ENCODE data around the gene GNA15. TPM values are rescaled to one million over a fixed set of nuclear protein-coding genes. Genes with fewer than 3 reads are reported as not detected.

The GNA15 gene
- total RNA-seq, 2 donors from 2014 or later = not detected

DNA sequence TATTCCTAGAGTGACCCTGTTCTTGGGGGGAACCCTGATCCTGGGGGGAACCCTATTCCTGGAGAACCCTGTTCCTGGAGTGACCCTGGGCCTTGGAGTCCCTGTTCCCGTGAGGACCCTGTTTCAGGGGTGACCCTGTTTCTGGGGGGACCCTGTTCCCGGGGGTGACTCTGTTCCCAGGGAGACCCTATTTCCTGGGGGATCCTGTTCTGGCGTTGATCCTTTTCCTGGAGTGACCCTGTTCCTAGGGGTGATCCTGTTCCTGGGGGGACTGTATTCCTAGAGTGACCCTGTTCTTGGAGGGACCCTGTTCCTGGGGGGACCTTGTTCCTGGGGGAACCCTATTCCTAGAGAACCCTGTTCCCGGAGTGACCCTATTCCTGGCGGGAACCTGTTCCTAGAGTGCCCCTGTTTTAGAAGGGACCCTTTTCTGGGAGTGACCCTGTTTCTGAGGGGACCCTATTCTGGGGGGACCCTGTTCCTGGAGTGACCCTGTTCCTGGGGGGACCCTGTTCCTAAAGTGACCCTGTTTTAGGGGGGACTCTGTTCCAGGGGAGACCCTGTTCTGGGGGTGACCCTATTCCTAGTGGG, 15.0 kb downstream of the GNA15 start:
- Histone ChIP-seq H3K9ac (ENCODE audit: extremely low read depth, low read length, poor library complexity, severe bottlenecking) (no peak overlapping the region), H3K4me1 (ENCODE audit: control insufficient read depth, insufficient read depth, low read length) (no peaks in the 10 kb centered on the region), H3K27ac (ENCODE audit: low read depth, low read length) (no peak overlapping the region), H3K27me3 (ENCODE audit: control insufficient read depth, insufficient read depth, low read length, poor library complexity, severe bottlenecking) (no peaks in the 10 kb centered on the region), H3K9me3 (ENCODE audit: control insufficient read depth, low read length) (no peaks in the 10 kb centered on the region), H3K36me3 (ENCODE audit: control insufficient read depth, insufficient read depth, low read length) (no peaks in the 10 kb centered on the region), H3K4me3 (ENCODE audit: low read length) (no peak overlapping the region)
- no peak overlapping the region for H3K27ac Mint-ChIP-seq
- H3K4me3 Mint-ChIP-seq = no peak overlapping the region
- no peaks in the 10 kb centered on the region for H3K36me3 Mint-ChIP-seq (ENCODE audit: low read depth)
- WGBS, 2 experiments (ENCODE audit: insufficient coverage in 1 of 2, insufficient read length in 1 of 2) = 88 to 93% methylated on average over 3 to 5 of the region's 5 CpGs
- no peaks in the 10 kb centered on the region for H3K9me3 Mint-ChIP-seq
- H3K27me3 Mint-ChIP-seq (ENCODE audit: insufficient read depth) = no peaks in the 10 kb centered on the region
- TF ChIP-seq, protein P1, sequence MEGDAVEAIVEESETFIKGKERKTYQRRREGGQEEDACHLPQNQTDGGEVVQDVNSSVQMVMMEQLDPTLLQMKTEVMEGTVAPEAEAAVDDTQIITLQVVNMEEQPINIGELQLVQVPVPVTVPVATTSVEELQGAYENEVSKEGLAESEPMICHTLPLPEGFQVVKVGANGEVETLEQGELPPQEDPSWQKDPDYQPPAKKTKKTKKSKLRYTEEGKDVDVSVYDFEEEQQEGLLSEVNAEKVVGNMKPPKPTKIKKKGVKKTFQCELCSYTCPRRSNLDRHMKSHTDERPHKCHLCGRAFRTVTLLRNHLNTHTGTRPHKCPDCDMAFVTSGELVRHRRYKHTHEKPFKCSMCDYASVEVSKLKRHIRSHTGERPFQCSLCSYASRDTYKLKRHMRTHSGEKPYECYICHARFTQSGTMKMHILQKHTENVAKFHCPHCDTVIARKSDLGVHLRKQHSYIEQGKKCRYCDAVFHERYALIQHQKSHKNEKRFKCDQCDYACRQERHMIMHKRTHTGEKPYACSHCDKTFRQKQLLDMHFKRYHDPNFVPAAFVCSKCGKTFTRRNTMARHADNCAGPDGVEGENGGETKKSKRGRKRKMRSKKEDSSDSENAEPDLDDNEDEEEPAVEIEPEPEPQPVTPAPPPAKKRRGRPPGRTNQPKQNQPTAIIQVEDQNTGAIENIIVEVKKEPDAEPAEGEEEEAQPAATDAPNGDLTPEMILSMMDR (conservative IDR thresholded peaks at IDR 0.05) = no peak
- H3K4me1 Mint-ChIP-seq = no peaks in the 10 kb centered on the region
- no peak for DNase-seq

DNA sequence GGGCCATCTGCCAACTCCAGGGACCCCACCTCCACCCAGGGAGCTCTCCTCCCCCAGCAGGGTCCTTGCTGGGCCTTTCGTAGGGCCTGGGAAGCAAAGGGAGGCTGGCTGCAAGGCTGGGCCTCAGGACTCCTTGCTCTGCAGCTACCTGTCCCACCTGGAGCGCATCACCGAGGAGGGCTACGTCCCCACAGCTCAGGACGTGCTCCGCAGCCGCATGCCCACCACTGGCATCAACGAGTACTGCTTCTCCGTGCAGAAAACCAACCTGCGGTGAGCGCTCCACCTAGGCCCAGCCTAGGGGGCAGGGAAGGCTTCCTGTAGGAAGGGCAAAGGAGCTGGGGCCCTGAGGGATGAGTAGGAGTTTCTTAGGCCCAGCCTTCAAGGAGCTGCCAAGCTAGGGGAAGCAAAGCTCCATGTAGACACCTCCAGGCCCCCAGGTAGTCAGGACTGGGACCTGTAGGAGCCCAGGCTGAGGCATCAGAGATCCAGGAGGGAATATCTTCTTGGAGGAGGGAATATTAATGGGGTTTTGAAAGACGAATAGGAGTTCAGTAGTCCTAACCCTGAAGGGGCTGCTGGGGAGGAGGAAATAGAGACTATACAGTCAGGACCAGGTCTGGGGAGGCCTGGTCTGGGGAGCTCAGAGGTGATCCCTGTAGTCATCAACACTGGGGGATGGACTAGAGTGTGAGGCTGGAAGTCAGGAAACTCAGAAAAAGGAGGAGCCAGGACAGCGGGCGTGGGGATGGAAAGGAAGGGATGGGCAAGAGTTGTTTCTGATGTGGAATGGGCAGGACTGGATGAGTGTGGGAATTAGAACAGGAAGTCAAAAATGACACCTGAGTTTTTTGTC, 16.0 kb downstream of the GNA15 start:
- 70 to 74% methylated on average over 10 to 14 of the region's 14 CpGs for WGBS, 2 experiments (ENCODE audit: insufficient coverage in 1 of 2, insufficient read length in 1 of 2)
- Histone ChIP-seq H3K9ac (ENCODE audit: extremely low read depth, low read length, poor library complexity, severe bottlenecking) (no peak overlapping the region), H3K9me3 (ENCODE audit: control insufficient read depth, low read length) (no peaks in the 10 kb centered on the region), H3K36me3 (ENCODE audit: control insufficient read depth, insufficient read depth, low read length) (no peaks in the 10 kb centered on the region), H3K27ac (ENCODE audit: low read depth, low read length) (no peak overlapping the region), H3K27me3 (ENCODE audit: control insufficient read depth, insufficient read depth, low read length, poor library complexity, severe bottlenecking) (no peaks in the 10 kb centered on the region), H3K4me3 (ENCODE audit: low read length) (no peak overlapping the region), H3K4me1 (ENCODE audit: control insufficient read depth, insufficient read depth, low read length) (no peaks in the 10 kb centered on the region)
- Mint-ChIP-seq H3K27me3 (ENCODE audit: insufficient read depth) (no peaks in the 10 kb centered on the region), H3K4me1 (no peaks in the 10 kb centered on the region), H3K4me3 (no peak overlapping the region), H3K36me3 (ENCODE audit: low read depth) (no peaks in the 10 kb centered on the region), H3K27ac (no peak overlapping the region), H3K9me3 (no peaks in the 10 kb centered on the region)
- TF ChIP-seq, protein P1 (conservative IDR thresholded peaks at IDR 0.05) = no peak
- DNase-seq = no peak

DNA sequence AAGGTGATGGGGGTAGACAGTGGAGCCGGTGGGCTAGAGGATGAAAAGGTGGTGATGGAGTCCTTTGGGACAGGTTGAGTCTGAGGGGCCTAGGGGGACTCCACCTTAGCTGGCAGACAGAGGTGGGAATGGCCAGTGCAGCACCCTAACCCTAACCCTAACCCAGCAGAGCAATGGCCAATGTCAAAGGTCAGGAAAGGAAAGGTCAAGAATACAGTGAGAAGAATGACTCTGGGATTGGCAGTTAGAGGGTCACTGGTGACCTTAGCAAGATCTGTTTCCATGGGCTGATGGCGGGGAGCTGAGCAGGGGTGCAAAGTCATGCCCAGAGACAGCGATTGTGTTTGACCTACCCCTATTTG, 16.6 kb downstream of the GNA15 start:
- no peak overlapping the region for H3K4me3 ChIP-seq (ENCODE audit: low read length)
- Mint-ChIP-seq H3K27me3 (ENCODE audit: insufficient read depth) (peaks cover 4% of the 10 kb centered on the region), H3K9me3 (no peaks in the 10 kb centered on the region), H3K4me3 (no peak overlapping the region), H3K4me1 (no peaks in the 10 kb centered on the region), H3K27ac (no peak overlapping the region), H3K36me3 (ENCODE audit: low read depth) (no peaks in the 10 kb centered on the region)
- H3K4me1 ChIP-seq (ENCODE audit: control insufficient read depth, insufficient read depth, low read length) = no peaks in the 10 kb centered on the region
- H3K36me3 ChIP-seq (ENCODE audit: control insufficient read depth, insufficient read depth, low read length) = no peaks in the 10 kb centered on the region
- WGBS, 2 experiments (ENCODE audit: insufficient coverage in 1 of 2, insufficient read length in 1 of 2) = 82 to 100% methylated on average over 2 to 3 of the region's 3 CpGs
- TF ChIP-seq, protein P1 (conservative IDR thresholded peaks at IDR 0.05) = no peak
- H3K9ac ChIP-seq (ENCODE audit: extremely low read depth, low read length, poor library complexity, severe bottlenecking) = no peak overlapping the region
- H3K9me3 ChIP-seq (ENCODE audit: control insufficient read depth, low read length) = no peaks in the 10 kb centered on the region
- no peak for DNase-seq
- no peaks in the 10 kb centered on the region for H3K27me3 ChIP-seq (ENCODE audit: control insufficient read depth, insufficient read depth, low read length, poor library complexity, severe bottlenecking)
- H3K27ac ChIP-seq (ENCODE audit: low read depth, low read length) = no peak overlapping the region
